ENCODE measurements around the gene HMX3. TPM values are rescaled to one million over a fixed set of nuclear protein-coding genes. Genes with fewer than 3 reads are reported as not detected.

HMX3 gene
- total and polyA plus RNA-seq, 2 donors (not counting 3 experiments of a cell fraction or from before 2014, with no cell fraction given): not detected

DNA sequence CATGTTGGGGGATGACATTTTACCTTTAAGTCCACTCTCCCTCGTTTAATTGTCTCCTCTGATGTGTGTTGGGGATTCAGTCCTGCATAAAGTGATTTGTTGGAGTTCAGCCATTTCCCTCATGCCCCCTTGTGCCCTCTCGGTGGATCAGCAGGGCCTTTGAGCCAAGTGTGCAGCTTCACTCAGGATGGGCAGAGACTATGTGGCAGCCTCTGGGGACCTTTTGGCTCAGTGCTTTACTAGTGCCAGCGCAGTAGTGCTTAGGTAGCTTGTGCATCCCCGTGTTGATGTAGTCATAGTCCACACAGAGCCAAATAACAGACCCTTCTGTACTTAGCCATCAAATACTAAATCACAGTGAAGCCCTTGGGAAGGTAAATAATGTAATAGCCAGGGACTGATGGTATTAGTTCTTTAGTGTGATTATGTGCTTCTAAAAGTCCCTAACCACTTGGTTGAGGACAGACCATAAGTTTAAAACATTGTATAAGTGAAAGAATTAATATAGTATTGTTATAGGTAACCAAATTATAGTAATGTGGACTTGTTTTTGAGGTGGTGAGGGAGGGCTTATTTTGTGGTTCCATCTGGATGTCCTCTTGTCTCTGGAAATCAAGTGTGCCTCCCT lies 29.8 kb downstream of the HMX3 start:
- Histone ChIP-seq H3K9ac (replicated peaks; ENCODE audit: extremely low read depth, insufficient read depth, low read length) (no peak overlapping the region), H2AFZ (ENCODE audit: low read depth, low read length) (no peak overlapping the region), H3K36me3 (ENCODE audit: control insufficient read depth in 2 of 2, extremely low read depth in 1 of 2, insufficient read depth in 2 of 2, low read length in 2 of 2) (peaks cover 17 to 34% of the 10 kb centered on the region in 2 experiments), H3K27ac (ENCODE audit: insufficient read depth, low read depth, low read length) (no peak overlapping the region), H3K79me2 (ENCODE audit: control insufficient read depth, insufficient read depth, low read length) (peaks cover 63% of the 10 kb centered on the region), H4K20me1 (replicated peaks; ENCODE audit: control insufficient read depth, extremely low read depth, insufficient read depth, low read length) (no peaks in the 10 kb centered on the region), H3K27me3 (ENCODE audit: control insufficient read depth in 2 of 2, insufficient read depth in 2 of 2, low read length in 2 of 2) (no peaks in the 10 kb centered on the region), H3K9me1 (replicated peaks; ENCODE audit: control insufficient read depth, extremely low read depth, insufficient read depth, low read length) (no peaks in the 10 kb centered on the region), H3K4me1 (ENCODE audit: control insufficient read depth, extremely low read depth, insufficient read depth, low read length) (peaks cover 3% of the 10 kb centered on the region), H3K9me3 (replicated peaks; ENCODE audit: control insufficient read depth, insufficient read depth, low read length) (no peaks in the 10 kb centered on the region), H3K4me2 (ENCODE audit: insufficient read depth, low read length) (no peak overlapping the region), H3K4me3 (replicated peaks in 1 of 3; ENCODE audit: insufficient read depth in 1 of 3, low read depth in 1 of 3, low read length in 3 of 3) (no peak overlapping the region)
- no peak for FAIRE-seq
- dilution Hi-C loops (cut with MboI; ENCODE audit: extremely low pct_ligation_motif_present, low sequenced_read_pairs) (no loop called here), intact Hi-C loops (cut with micrococcal nuclease) (no loop called here)
- CTCF ChIA-PET: interaction anchor here (0.9 to 1.2 kb wide), 2 partner anchors 8 to 32 kb away, joined by 3 to 4 read pairs; no protein-coding TSS in a partner anchor
- POLR2A ChIA-PET: no interaction called here
- no peak for TF ChIP-seq FOS (IDR thresholded peaks at IDR 0.05; ENCODE audit: borderline replicate concordance, insufficient read depth, low read length)
- no peak for TF ChIP-seq GATA2 (IDR thresholded peaks at IDR 0.05; ENCODE audit: insufficient read depth, insufficient read length, low read depth, low read length)
- no peak for TF ChIP-seq POLR2A (IDR thresholded peaks at IDR 0.05; ENCODE audit: low read depth, low read length)
- TF ChIP-seq, protein P1, sequence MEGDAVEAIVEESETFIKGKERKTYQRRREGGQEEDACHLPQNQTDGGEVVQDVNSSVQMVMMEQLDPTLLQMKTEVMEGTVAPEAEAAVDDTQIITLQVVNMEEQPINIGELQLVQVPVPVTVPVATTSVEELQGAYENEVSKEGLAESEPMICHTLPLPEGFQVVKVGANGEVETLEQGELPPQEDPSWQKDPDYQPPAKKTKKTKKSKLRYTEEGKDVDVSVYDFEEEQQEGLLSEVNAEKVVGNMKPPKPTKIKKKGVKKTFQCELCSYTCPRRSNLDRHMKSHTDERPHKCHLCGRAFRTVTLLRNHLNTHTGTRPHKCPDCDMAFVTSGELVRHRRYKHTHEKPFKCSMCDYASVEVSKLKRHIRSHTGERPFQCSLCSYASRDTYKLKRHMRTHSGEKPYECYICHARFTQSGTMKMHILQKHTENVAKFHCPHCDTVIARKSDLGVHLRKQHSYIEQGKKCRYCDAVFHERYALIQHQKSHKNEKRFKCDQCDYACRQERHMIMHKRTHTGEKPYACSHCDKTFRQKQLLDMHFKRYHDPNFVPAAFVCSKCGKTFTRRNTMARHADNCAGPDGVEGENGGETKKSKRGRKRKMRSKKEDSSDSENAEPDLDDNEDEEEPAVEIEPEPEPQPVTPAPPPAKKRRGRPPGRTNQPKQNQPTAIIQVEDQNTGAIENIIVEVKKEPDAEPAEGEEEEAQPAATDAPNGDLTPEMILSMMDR (IDR thresholded peaks at IDR 0.05; ENCODE audit: extremely low read depth in 1 of 2, insufficient read depth in 1 of 2, low read depth in 1 of 2, low read length in 2 of 2): no peak
- TF ChIP-seq JUN (IDR thresholded peaks at IDR 0.05; ENCODE audit: borderline replicate concordance, insufficient read depth, insufficient read length, low read depth): no peak
- no peak for TF ChIP-seq MYC (IDR thresholded peaks at IDR 0.05; ENCODE audit: low read depth, low read length)
- TF ChIP-seq POLR2AphosphoS5 (IDR thresholded peaks at IDR 0.05; ENCODE audit: insufficient read depth, low read depth, low read length): no peak
- TF ChIP-seq, protein P2, sequence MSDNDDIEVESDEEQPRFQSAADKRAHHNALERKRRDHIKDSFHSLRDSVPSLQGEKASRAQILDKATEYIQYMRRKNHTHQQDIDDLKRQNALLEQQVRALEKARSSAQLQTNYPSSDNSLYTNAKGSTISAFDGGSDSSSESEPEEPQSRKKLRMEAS (IDR thresholded peaks at IDR 0.05; ENCODE audit: insufficient read depth, insufficient read length): no peak
- no peak for TF ChIP-seq EZH2 (IDR thresholded peaks at IDR 0.05; ENCODE audit: borderline replicate concordance, low read depth, low read length, severe bottlenecking)
- no peak for DNase-seq (ENCODE audit: low read depth, low spot score)
- BruUV-seq (replicated peaks): no TSS peak
